CD8-positive, alpha-beta memory T cell (primary cell): ENCODE data around the gene KLHDC4. TPM values are rescaled to one million over a fixed set of nuclear protein-coding genes. Genes with fewer than 3 reads are reported as not detected.
"Not testable (repeated sequence)": the region's sequence is repeated elsewhere in the genome, so short reads cannot be mapped to it uniquely, and the experiment has no call there.

ENCODE experiments used
- CTCF ChIA-PET: fragments of 350-600 bp; sonication (Branson Sonifier 250); formaldehyde crosslinking; loops from one replicate; lab custom pipeline; 2021; ENCODE audit warnings: antibody characterized with exemption; lab: Charles Lee
- POLR2A ChIA-PET: fragments of 350-600 bp; sonication (Branson Sonifier 250); formaldehyde crosslinking; loops from one replicate; lab custom pipeline; 2021; ENCODE audit warnings: antibody characterized with exemption; lab: Charles Lee
- DNase-seq, 5 donors: peaks; one replicate each; pipeline versions ENCODE4 v3.0.0 to v3.0.0-alpha.2; 2020 to 2022; ENCODE audit warnings: mixed read lengths in 1 of 5
- H3K27ac ChIP-seq: one replicate; pipeline ENCODE4 v1.7.0; 2013; ENCODE audit warnings: low read depth, mild to moderate bottlenecking, low read length, moderate library complexity
- H3K27me3 ChIP-seq: 2 replicates; pipeline ENCODE4 v1.7.0; 2013; ENCODE audit warnings: low read length, mild to moderate bottlenecking; ENCODE audit not compliant: insufficient read depth, poor library complexity, severe bottlenecking
- H3K36me3 ChIP-seq: 2 replicates; pipeline ENCODE4 v1.7.0; 2013; ENCODE audit warnings: mild to moderate bottlenecking, low read length, moderate library complexity; ENCODE audit not compliant: insufficient read depth
- H3K4me1 ChIP-seq: 2 replicates; pipeline ENCODE4 v1.7.0; 2013; ENCODE audit warnings: mild to moderate bottlenecking, low read length, moderate library complexity; ENCODE audit not compliant: insufficient read depth
- H3K4me3 ChIP-seq: 2 replicates; pipeline ENCODE4 v1.7.0; 2013; ENCODE audit warnings: mild to moderate bottlenecking, low read length
- H3K9me3 ChIP-seq: 2 replicates; pipeline ENCODE4 v1.7.0; 2013; ENCODE audit warnings: mild to moderate bottlenecking, low read length
- H3K27ac Mint-ChIP-seq, 8 donors: one replicate each; pipeline ENCODE4 v1.8.0; 2020 to 2021; ENCODE audit warnings: mixed read lengths in 8 of 8, mild to moderate bottlenecking in 6 of 8, inconsistent platforms in 3 of 8, moderate library complexity in 3 of 8
- H3K27me3 Mint-ChIP-seq, 2 donors: one replicate each; pipeline ENCODE4 v1.8.0; 2020 to 2021; ENCODE audit warnings: mixed read lengths in 2 of 2, mild to moderate bottlenecking in 1 of 2, moderate library complexity in 1 of 2
- H3K36me3 Mint-ChIP-seq, 3 donors: one replicate each; pipeline ENCODE4 v1.8.0; 2020 to 2021; ENCODE audit warnings: mixed read lengths in 3 of 3, inconsistent platforms in 1 of 3, mild to moderate bottlenecking in 1 of 3
- H3K4me1 Mint-ChIP-seq, 3 donors: one replicate each; pipeline ENCODE4 v1.8.0; 2020 to 2021; ENCODE audit warnings: mixed read lengths in 3 of 3, inconsistent platforms in 1 of 3, mild to moderate bottlenecking in 1 of 3
- H3K4me3 Mint-ChIP-seq, 7 donors: one replicate each; pipeline ENCODE4 v1.8.0; 2020 to 2021; ENCODE audit warnings: mixed read lengths in 7 of 7, mild to moderate bottlenecking in 6 of 7, moderate library complexity in 4 of 7, inconsistent platforms in 2 of 7
- H3K9me3 Mint-ChIP-seq, 5 donors: one replicate each; pipeline ENCODE4 v1.8.0; 2020 to 2022; ENCODE audit warnings: mixed read lengths in 5 of 5, mild to moderate bottlenecking in 3 of 5, moderate library complexity in 2 of 5, inconsistent platforms in 1 of 5
- polyA plus RNA-seq: library from polyadenylated mRNA; unstranded; fragments of 300-500 nt; fragmentation: Illumina TruSeq; gene quantifications from one replicate; pipeline ENCODE4 v1.2.3, GENCODE V29; 2021
- total RNA-seq, 2 experiments: library from RNA; stranded (reverse); gene quantifications; one replicate each; pipeline ENCODE4 v1.2.3, GENCODE V29; 2021

The KLHDC4 gene
- total and polyA plus RNA-seq, 3 experiments from 2014 or later, result 35.5 to 77.3 (median 71.5) TPM

- H3K27me3 Mint-ChIP-seq, H3K4me3 Mint-ChIP-seq, CTCF ChIA-PET, H3K27me3 ChIP-seq, H3K4me3 ChIP-seq, POLR2A ChIA-PET, H3K9me3 Mint-ChIP-seq, H3K9me3 ChIP-seq, DNase-seq, H3K27ac ChIP-seq: not testable (repeated sequence)
- peaks cover 15% of the 10 kb centered on the region for H3K4me1 ChIP-seq
- Mint-ChIP-seq H3K27ac (peak overlapping the region in 1 of 8 donors; percentile 70), H3K36me3 (peaks cover 0 to 78% (median 19%) of the 10 kb centered on the region in 3 donors), H3K4me1 (peaks cover 27 to 43% (median 29%) of the 10 kb centered on the region in 3 donors)
- H3K36me3 ChIP-seq, result peaks cover 26% of the 10 kb centered on the region
These were observed 47.0 kb downstream of the KLHDC4 start for GRCh38 chr16:87718831-87719230.

GRCh38 chr16:87715658-87716057 lies 50.1 kb downstream of the KLHDC4 start:
- Histone ChIP-seq H3K9me3 (no peaks in the 10 kb centered on the region), H3K27me3 (no peaks in the 10 kb centered on the region), H3K4me1 (peaks cover 32% of the 10 kb centered on the region), H3K36me3 (peaks cover 18% of the 10 kb centered on the region), H3K27ac (no peak overlapping the region), H3K4me3 (no peak overlapping the region)
- no peak for DNase-seq
- H3K4me1 Mint-ChIP-seq, result peaks cover 22 to 44% (median 34%) of the 10 kb centered on the region in 3 donors
- H3K27ac Mint-ChIP-seq, result peak overlapping the region in 6 of 8 donors; percentile 32 to 61 (median 45)
- H3K4me3 Mint-ChIP-seq, result no peak overlapping the region
- ChIA-PET CTCF (no interaction called here), POLR2A (no interaction called here)
- H3K36me3 Mint-ChIP-seq, result peaks cover 0 to 74% (median 10%) of the 10 kb centered on the region in 3 donors
- no peaks in the 10 kb centered on the region for H3K27me3 Mint-ChIP-seq
- no peaks in the 10 kb centered on the region for H3K9me3 Mint-ChIP-seq

DNA sequence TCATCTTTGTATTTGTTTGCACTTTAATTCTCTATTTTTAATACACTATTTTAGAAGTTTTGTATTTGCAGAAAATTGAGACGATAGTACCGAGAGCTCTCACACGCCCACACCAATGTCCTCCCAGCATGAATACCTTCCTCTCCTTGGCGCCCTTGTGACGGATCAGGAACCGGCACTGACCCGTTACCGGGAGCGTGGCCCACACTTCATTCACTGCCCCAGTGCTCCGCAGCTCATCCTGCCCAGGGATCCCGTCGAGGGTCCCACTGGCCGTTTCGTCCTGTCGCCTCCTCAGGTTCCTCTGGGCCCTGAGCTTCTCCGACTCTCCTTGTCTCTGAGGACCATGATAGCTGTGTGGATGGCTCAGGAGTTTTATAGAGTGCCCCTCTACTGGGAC lies 50.6 kb downstream of the KLHDC4 start:
- Mint-ChIP-seq H3K4me1 (peaks cover 22 to 44% (median 34%) of the 10 kb centered on the region in 3 donors), H3K9me3 (no peaks in the 10 kb centered on the region), H3K36me3 (peaks cover 0 to 74% (median 11%) of the 10 kb centered on the region in 3 donors), H3K4me3 (peak overlapping the region in 1 of 7 donors; percentile 54), H3K27ac (peak overlapping the region; percentile 32 to 93 (median 54)), H3K27me3 (no peaks in the 10 kb centered on the region)
- Histone ChIP-seq H3K27ac (no peak overlapping the region), H3K4me1 (peaks cover 32% of the 10 kb centered on the region), H3K36me3 (peaks cover 22% of the 10 kb centered on the region), H3K9me3 (no peaks in the 10 kb centered on the region), H3K4me3 (no peak overlapping the region), H3K27me3 (no peaks in the 10 kb centered on the region)
- ChIA-PET POLR2A (no interaction called here), CTCF (no interaction called here)
- no peak for DNase-seq

DNA sequence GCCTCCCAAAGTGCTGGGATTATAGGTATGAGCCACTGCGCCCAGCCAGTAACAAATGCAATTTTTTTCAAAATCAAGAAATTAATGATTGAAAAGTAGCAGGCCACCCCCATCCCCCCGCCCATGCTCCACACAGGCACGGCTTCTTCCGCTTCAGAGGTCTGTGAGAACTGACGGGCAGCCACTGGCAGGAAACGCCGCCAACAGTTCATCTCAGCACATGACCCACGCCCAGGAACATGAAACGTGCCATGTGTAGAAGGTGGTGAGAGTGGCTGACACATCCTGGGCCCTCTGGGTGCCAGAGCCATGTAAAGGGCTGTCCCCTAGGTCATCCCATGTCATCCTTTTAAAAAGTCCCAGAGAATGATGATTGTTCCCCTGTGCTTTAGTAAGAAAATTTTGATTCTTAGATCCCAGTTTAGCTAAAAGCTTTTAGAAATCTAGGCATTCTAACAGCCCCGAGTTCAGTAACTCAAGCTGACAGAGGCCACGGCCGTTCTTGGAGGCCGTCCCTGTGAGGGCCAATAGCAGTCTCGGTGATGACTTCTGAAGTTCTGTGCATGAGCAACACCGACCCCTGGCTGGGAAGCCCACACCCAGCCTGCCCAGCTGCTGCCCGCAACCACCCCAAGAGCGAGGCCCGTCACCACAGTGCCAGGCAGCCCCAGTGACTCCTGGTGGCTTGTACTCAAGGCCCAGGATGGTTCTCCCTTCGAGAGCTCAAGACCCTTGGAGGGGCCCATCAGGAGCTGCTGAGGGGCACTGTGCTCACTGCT lies 52.1 kb downstream of the KLHDC4 start:
- Histone ChIP-seq H3K27ac (no peak overlapping the region), H3K4me1 (peaks cover 32% of the 10 kb centered on the region), H3K4me3 (no peak overlapping the region), H3K9me3 (no peaks in the 10 kb centered on the region), H3K36me3 (peaks cover 25% of the 10 kb centered on the region), H3K27me3 (no peaks in the 10 kb centered on the region)
- peaks cover 22 to 44% (median 31%) of the 10 kb centered on the region in 3 donors for H3K4me1 Mint-ChIP-seq
- peak overlapping the region in 6 of 7 donors; percentile 10 to 69 (median 44) for H3K4me3 Mint-ChIP-seq
- ChIA-PET CTCF (no interaction called here), POLR2A (no interaction called here)
- peaks cover 0 to 75% (median 11%) of the 10 kb centered on the region in 3 donors for H3K36me3 Mint-ChIP-seq
- no peaks in the 10 kb centered on the region for H3K27me3 Mint-ChIP-seq
- H3K27ac Mint-ChIP-seq, result peak overlapping the region; percentile 72 to 94 (median 86)
- peak; percentile 30 to 74 (median 57) for DNase-seq
- no peaks in the 10 kb centered on the region for H3K9me3 Mint-ChIP-seq

DNA sequence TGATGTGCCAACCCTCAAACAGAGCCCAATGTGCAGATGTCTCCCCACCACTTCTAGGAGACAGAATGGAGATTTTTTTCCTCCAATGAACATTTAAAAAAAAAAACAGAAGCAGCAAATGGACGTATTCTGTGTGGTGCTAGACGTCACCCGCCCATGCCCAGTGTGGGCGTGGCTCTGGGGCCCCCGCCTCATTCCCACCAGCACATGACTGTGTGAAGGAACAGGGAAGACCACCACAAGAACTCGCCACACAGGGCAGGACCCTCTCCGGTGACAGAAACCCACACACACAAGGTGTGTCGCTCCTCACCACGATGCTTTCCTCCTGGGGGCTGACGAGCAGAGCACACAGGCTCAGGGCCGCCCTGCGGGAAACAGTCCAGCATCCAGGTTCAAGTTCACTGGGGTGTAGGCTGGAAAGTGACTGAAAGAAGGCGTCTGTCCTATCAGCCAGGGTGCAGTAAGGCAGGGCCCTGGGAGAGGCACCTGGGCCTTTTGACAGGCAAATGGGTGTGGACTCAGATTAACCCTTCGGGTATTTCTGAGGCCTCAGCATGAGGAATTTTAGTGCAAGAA lies 53.5 kb downstream of the KLHDC4 start:
- POLR2A ChIA-PET, result no interaction called here
- no peaks in the 10 kb centered on the region for H3K27me3 Mint-ChIP-seq
- H3K27ac Mint-ChIP-seq, result peak overlapping the region in 3 of 8 donors; percentile 40 to 82 (median 46)
- Histone ChIP-seq H3K4me3 (no peak overlapping the region), H3K27me3 (no peaks in the 10 kb centered on the region), H3K36me3 (peaks cover 24% of the 10 kb centered on the region), H3K27ac (no peak overlapping the region), H3K9me3 (no peaks in the 10 kb centered on the region), H3K4me1 (peaks cover 32% of the 10 kb centered on the region)
- peaks cover 22 to 38% (median 28%) of the 10 kb centered on the region in 3 donors for H3K4me1 Mint-ChIP-seq
- no peak overlapping the region for H3K4me3 Mint-ChIP-seq
- DNase-seq, result no peak
- no peaks in the 10 kb centered on the region for H3K9me3 Mint-ChIP-seq
- CTCF ChIA-PET, result no interaction called here
- peaks cover 0 to 81% (median 18%) of the 10 kb centered on the region in 3 donors for H3K36me3 Mint-ChIP-seq

DNA sequence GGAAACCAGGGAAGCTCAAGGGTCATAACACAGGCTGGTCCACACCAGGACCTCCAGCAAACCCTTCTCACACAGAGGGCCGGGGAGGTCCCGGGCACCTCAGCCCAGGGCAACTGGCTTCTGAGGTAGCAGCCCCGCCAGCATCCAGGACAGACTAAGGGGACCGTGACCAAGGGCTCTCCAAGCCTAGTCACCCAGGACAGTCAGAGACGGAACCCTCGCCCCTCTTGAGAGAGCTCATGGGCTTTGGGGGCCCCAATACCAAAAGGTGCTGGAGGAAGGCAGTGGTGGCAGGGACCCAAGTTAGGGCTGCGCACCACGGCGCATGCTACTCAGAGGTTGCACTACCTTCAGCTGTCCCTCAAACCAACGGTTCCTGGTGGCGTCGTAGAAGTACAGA lies 54.9 kb downstream of the KLHDC4 start:
- no peaks in the 10 kb centered on the region for H3K9me3 Mint-ChIP-seq
- peak overlapping the region in 1 of 8 donors; percentile 33 for H3K27ac Mint-ChIP-seq
- Histone ChIP-seq H3K4me1 (peaks cover 32% of the 10 kb centered on the region), H3K9me3 (no peaks in the 10 kb centered on the region), H3K4me3 (no peak overlapping the region), H3K27ac (no peak overlapping the region), H3K27me3 (no peaks in the 10 kb centered on the region), H3K36me3 (peaks cover 27% of the 10 kb centered on the region)
- ChIA-PET POLR2A (no interaction called here), CTCF (interaction anchor here (0.9 to 1.5 kb wide), 2 partner anchors 12 to 74 kb away, joined by 4 to 6 read pairs; no protein-coding TSS in a partner anchor)
- no peak for DNase-seq
- peak overlapping the region in 1 of 7 donors; percentile 13 for H3K4me3 Mint-ChIP-seq
- no peaks in the 10 kb centered on the region for H3K27me3 Mint-ChIP-seq
- peaks cover 22 to 37% (median 28%) of the 10 kb centered on the region in 3 donors for H3K4me1 Mint-ChIP-seq
- peaks cover 0 to 80% (median 16%) of the 10 kb centered on the region in 3 donors for H3K36me3 Mint-ChIP-seq

- POLR2A ChIA-PET, result no interaction called here
- Mint-ChIP-seq H3K27ac (no peak overlapping the region), H3K4me1 (peaks cover 13 to 30% (median 18%) of the 10 kb centered on the region in 3 donors), H3K9me3 (no peaks in the 10 kb centered on the region), H3K36me3 (peaks cover 0 to 76% (median 13%) of the 10 kb centered on the region in 3 donors), H3K27me3 (no peaks in the 10 kb centered on the region), H3K4me3 (no peak overlapping the region)
- CTCF ChIA-PET, result interaction anchor here (1.5 kb wide), 1 partner anchor 11 kb away, joined by 6 read pairs; no protein-coding TSS in a partner anchor
- H3K27me3 ChIP-seq, result no peaks in the 10 kb centered on the region
- peaks cover 25% of the 10 kb centered on the region for H3K4me1 ChIP-seq
- peaks cover 27% of the 10 kb centered on the region for H3K36me3 ChIP-seq
- no peaks in the 10 kb centered on the region for H3K9me3 ChIP-seq
- no peak overlapping the region for H3K27ac ChIP-seq
- no peak for DNase-seq
- no peak overlapping the region for H3K4me3 ChIP-seq
These were observed 56.1 kb downstream of the KLHDC4 start for GRCh38 chr16:87709677-87710076.
